SH-SY5Y (cell line): ENCODE data around the gene AKAP12.

Experiments
- GATA2 ChIP-seq: IDR thresholded peaks from 2 replicates; pipeline ENCODE4 v1.6.1; 2011; ENCODE audit warnings: mild to moderate bottlenecking, low read depth, low read length
- GATA3 ChIP-seq: IDR thresholded peaks from 2 replicates; pipeline ENCODE4 v1.6.1; 2011; ENCODE audit warnings: low read depth, mild to moderate bottlenecking, low read length, moderate library complexity

- TF ChIP-seq GATA3, result no peak
- TF ChIP-seq GATA2, result no peak
Measured at GRCh38 chr6:151255811-151256210, 16.0 kb downstream of the AKAP12 start.
